UCSD-AML1 (cell line): ENCODE results near the gene ZBTB11.
"Not testable (repeated sequence)": the region's sequence is repeated elsewhere in the genome, so short reads cannot be mapped to it uniquely, and the experiment has no call there.

Experiments
- DNase-seq: peaks from one replicate; lab custom pipeline; 2025; ENCODE audit not compliant: unreplicated experiment; lab: John Stamatoyannopoulos, UW

The ZBTB11 gene

DNA sequence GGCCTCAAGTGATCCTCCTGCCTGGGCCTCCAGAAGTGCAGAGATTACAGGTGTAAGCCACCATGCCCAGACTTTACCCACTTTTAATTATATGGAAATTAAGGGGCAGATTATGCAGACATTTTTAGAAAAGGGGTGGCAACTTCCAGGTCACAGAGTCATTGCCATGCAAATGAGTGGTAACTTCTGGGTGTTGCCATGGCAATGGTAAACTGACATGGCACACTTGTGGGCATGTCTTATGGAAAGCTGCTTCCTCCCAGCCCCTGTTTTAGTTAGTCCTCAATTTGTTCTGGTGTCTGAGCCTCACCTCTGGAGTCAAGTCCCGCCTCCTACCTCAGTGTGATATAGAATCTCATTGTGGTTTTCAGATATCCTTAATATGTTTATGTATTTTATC, 53.3 kb downstream of the ZBTB11 start:
- DNase-seq: no peak

DNA sequence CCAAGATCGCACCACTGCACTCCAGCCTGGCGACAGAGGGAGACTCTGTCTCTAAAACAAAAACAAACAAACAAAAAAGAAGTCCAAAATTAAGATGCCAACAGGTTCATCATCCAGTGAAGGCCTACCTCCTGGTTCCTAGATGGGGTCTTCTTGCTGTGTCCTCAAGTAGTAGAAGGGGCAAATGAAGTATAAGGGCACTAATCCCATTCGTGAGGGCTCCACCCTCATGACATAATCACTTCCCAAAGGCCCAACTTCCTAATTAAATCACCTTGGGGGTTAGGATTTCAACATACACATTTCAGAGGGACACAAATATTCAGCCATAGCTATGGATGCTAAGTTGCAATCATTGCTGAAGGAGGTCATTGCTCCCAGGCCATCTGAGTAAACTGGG, 57.2 kb downstream of the ZBTB11 start:
- no peak for DNase-seq

DNA sequence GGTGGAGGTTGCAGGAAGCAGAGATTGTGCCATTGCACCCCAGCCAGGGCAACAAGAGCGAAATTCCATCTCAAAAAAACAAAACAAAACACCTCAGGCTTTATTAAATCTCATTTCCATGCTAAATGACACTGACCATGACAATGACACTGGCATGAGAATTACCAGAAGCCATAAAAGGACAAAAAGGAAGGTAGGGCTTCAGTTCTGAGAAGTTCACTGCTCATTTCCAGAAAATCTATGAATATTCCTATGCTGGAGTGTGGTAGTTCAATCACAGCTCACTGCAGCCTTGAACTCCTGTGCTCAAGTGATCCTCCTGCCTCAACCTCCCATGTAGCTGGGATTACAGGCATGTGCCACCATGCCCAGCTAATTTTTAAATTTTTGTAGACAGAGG, 58.2 kb downstream of the ZBTB11 start:
- DNase-seq: no peak

DNA sequence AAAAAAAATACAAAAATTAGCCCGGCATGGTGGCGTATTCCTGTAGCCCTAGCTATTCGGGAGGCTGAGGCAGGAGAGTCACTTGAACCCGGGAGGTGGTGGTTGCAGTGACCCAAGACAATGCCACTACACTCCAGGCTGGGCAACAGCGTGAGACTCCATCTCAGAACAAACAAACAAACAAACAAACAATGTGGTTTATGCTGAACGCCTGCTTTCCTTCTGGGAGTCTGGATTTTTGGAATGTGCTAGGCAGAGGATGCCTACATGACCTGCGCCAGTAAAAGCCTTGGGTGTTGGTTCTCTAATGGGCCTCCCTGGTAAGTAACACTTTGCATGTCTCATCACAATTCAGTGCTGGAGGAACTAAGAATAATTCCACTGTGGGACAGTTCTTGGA, 59.5 kb downstream of the ZBTB11 start:
- DNase-seq: no peak

DNA sequence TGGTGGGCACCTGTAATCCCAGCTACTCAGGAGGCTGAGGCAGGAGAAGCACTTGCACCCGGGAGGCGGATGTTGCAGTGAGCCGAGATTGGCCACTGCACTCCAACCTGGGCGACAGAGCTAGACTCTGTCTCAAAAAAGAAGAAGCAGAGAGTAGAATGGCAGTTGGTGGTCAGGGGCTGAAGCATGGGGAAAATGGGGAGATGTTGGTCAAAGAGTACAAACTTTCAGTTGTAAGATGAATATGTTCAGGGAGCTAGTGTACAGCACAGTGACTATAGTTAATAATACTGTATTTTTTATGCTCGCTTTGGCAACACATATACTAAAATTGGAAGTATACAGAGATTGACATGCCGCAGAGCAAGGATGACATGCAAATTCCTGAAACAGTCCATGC, 61.4 kb downstream of the ZBTB11 start:
- DNase-seq: no peak

DNA sequence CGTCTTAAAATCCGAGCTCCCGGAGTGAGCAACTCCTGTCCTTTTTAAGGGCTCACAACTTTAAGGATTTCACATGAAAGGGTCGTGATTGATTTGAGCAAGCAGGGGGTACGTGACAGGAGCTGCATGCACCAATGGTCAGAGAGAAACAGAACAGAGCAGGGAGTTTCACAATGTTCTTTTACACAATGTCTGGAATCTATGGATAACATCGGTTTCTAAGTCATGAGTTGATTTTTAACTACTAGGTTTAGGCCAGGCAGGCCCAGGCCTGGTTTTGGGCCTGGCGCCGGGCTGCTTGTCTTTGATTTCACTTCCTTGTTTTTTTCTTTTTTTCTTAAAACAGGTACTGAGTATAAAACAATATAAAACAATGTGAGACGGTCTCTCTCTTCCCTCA, 63.9 kb downstream of the ZBTB11 start:
- DNase-seq: not testable (repeated sequence)

DNA sequence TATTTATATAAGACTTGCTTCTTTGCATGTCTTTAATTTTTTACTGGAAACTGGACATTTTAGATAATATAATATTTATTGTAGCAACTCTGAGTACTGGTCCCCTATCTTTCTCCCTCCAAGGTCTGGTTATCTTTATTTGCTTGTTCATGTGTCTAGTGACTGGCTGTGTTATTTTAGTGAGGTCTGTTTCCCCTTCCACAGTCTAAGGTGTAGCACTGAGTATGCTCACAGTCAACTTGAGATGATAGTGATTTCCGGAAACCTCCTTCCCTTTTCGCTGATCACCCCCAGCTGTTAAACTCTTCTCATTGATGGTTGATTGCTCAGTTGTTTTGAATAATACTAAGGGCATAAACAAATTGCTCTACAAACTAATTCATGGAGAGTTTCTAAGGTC, 65.9 kb downstream of the ZBTB11 start:
- no peak for DNase-seq

DNA sequence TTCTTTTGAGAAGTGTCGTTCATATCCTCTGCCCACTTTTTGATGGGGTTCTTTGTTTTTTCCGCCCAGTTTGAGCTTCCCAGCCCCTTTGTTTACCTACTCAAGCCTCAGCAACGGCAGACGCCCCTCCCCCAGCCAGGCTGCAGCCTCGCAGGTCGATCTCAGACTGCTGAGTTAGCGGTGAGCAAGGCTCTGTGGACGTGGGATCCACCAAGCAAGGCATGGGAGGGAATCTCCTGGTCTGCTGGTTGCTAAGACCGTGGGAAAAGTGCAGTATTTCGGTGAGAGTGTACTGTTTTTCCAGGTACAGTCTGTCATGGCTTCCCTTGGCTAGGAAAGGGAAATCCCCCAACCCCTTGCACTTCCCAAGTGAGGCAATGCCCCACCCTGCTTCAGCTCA, 71.5 kb downstream of the ZBTB11 start:
- not testable (repeated sequence) for DNase-seq

DNA sequence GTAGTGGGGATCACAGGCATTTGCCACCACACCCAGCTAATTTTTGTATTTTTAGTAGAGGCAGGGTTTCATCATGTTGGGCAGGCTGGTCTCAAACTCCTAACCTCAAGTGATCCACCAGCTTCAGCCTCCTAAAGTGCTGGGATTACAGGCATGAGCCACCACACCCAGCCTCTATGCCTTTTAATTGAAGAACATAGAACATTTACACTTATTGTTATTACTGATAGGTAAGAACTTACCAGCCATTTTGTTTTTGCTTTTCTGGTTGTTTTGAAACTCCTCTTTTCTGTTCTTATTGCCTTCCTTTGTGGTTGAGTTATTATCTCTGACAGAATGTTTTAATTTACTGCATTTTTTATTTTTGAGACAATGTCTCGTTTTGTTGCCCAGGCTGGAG, 73.7 kb downstream of the ZBTB11 start:
- no peak for DNase-seq

DNA sequence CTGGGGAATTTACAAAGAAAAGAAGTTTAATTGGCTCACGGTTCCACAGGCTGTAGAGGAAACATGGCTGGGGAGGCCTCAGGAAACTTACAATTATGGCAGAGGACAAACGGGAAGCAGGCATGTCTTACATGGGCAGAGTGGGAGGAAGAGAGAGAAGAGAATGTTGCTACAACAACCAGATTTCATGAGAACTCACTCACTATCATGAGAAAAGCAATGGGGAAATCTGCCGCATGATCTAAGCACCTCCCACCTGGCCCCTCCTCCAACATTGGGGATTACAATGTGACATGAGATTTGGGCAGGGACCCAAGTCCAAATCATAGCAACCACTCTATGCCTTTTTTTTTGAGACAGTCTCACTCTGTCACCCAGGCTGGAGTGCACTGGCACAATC, 74.2 kb downstream of the ZBTB11 start:
- no peak for DNase-seq
